HG03280 (cell line): ENCODE data around the gene SPOCK1.

Experiments
- ATAC-seq: cut with Tn5 transposase; IDR thresholded peaks from one replicate; pipeline ENCODE4 v1.9.1; 2021; ENCODE audit warnings: mild to moderate bottlenecking, moderate library complexity; ENCODE audit not compliant: unreplicated experiment

SPOCK1 gene

DNA sequence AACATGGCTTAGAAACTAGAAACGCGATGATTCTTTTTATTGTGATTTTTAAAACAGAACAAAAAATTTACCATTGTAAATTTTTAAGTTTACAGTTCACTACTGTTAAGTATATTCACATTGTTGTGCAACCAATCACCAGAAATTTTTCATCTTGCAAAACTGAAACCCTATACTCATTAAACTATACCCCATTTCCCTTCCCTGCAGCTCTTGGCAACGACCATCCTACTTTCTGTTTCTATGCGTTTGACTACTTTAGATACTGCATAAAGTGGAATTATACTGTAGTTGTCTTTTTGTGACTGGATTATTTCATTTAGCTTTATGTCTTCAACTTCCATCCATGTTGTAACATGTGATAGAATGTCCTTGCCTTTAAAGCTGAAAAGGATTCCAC is 52.5 kb downstream of the SPOCK1 start:
- no peak for ATAC-seq

DNA sequence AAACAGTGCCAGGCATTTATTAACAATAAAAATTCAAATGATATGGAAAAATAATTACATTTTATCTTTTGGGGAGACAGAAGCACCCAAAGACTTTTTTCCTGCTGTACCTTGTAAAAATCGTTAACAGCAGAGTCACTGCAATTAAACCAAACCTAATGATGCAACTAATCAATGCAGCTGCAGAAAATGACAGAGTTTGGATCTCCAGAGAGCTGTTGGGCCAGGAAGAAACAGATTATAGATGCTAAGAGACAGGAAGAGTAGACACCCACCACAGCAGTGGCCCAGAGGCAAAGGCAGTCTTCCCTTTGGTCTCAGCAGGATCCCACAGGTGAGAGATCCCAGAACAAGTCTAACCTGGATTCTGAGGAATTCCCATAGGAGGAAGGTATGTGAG is 53.0 kb downstream of the SPOCK1 start:
- no peak for ATAC-seq

DNA sequence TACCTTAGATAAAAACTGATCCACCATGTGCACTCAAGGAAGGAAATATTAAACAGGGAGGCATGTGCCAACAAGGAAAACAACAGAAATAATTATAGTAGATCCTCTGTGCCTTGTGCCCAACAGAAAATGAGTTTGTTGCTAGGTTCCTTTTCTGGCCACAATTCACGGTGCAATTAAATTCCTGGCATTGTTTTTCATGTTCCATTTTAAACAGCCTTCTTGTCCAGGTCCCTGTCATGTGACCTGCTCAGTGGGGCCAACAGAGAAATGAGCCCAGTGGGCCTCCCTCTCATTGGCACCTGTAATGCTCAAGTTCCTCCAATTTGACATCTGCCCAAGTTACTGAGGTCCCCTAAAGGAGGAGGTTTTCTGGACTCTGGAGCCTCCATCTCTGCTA is 56.5 kb downstream of the SPOCK1 start:
- no peak for ATAC-seq

DNA sequence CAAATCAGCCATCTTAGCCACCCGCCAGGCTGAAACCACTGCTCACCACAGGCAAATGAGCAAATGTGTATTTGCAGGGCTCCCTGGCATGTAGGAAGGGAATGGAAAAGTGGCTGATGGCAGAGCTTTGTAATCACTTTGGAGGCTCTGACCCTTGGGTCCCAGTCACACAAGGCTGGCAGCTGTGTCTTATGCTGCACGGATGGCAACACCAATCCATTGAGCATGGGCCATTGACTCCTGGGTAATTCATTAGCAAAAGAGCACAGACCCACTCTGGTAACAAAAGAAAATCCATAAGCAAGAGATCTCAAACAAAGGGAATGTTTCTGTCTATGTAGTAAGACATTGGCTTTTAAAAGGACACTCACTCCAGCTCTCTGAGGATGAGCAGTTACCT is 57.6 kb downstream of the SPOCK1 start:
- no peak for ATAC-seq

DNA sequence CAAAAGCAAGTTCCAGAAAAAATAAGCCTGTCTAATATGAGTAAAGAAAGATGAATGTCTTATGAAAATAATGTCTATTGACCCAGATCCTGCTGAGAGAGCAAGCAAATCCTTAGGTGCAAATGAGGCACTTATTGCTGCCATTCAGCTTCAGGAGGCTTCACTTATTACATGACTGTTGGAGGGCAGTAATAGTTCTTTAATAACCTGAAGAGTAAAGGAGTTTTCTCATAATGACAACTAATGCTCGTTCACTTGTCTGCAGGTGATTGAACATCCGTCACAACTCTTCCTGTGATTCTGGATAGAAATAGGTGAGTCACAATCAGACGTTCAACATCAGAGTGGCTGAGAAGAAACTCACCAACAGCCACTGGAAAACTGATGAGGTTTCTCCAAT is 58.3 kb downstream of the SPOCK1 start:
- ATAC-seq = no peak

DNA sequence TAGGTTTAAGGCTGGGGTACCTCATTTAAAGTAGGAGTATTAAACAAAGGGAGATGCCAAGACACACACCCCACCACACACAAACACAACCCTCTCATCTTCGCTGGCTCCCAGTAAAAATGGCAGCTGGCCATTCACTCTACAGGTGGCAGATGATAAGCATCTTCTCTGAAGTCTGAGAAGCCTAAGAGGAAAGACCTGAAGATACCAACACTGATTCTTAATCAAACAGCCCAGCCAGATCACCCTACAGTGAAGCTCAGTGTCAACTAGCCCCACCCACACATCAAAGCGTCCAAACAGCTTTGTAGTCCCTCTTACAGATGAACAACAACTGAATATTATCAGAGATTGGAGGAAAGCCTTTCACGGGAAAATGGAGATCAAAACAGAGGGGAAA is 59.5 kb downstream of the SPOCK1 start:
- ATAC-seq = no peak

DNA sequence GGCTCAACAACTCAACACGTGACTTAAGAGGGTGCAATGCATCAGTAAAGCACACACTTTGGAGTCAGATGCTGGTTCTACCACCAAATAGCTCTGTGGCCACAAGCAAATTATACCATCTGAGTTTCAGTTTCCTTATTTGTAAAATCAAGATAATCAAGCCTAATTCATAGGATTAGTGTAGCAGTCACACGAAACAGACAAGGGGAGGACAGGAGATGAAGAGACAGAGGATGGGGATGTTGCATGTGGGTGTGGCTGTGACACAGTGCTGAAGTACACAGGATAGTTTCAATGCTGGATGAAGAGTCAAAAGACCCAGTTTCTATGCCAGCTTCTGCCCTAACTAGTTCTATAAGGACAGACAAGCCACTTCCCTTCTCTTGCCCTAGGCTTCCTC is 60.2 kb downstream of the SPOCK1 start:
- ATAC-seq = no peak

DNA sequence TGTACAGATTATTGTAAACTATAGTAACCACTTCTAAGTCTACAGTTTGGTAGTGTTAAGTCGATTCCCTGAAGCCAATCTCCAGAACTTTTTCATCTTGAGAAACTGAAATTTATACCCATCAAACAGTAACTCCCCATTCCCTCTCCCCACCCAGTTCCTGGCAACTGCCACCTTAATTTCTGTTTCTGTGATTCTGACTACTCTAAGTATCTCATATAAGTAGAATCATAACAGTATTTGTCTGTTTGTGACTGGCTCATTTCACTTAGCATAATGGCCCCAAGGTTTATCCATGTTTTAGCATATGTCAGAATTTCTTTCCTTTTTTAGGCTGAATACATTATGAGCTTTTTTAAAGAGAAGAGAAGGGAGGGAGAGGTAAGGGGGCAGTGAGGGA is 61.4 kb downstream of the SPOCK1 start:
- no peak for ATAC-seq

DNA sequence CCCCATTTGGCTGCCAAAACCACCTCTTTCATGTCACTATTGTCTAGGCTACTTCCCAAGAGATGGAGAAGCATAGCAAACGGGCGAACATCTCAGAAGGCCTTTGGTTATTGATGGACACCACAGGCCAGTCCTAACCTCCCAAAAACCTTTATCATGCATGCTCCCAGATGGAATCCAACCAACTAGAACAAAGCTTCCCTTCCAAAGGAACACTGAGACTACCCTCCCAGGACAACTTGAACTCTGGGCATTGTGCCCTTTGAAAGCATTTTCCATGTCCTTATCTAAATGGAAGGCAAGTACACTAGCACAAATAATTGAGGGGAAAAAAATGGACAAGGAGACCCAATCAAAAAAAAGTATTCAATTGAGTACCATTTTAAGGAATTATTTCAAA is 65.6 kb downstream of the SPOCK1 start:
- no peak for ATAC-seq

DNA sequence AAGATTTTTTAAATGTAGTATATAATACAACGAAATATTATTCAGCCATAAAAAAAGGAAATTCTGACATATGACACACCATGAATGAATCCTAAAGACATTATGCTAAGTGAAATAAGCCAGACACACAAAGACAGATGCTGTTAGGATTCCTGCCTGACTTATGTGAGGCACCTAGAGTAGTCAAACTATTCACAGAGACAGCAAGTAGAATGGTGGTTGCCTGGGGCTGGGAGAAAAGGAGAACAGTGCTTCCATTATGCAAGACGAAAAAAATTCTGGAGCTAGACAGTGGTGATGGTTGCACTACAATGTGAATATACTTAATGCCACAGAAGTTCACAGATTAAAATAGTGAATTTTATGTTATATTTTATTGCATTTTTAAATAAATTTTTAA is 66.8 kb downstream of the SPOCK1 start:
- ATAC-seq = no peak

DNA sequence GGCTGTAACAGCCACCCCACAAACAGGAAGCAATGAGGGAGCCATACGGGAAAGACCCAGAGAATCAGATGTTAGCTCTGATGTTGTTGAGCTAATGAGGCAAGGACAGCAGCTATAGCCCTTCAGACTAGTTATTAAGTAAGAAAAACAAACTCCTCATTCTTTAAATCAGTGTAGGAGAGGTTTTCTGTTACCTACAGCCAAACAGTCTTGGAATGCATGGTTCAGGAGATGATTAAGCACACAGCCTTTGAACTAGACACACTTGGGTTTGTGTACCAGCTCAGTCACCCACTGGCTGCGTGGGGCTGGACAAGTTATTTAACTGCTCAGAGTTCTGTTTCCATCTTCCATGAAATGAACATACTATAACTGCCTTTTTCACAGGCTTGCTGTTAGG is 68.1 kb downstream of the SPOCK1 start:
- no peak for ATAC-seq

DNA sequence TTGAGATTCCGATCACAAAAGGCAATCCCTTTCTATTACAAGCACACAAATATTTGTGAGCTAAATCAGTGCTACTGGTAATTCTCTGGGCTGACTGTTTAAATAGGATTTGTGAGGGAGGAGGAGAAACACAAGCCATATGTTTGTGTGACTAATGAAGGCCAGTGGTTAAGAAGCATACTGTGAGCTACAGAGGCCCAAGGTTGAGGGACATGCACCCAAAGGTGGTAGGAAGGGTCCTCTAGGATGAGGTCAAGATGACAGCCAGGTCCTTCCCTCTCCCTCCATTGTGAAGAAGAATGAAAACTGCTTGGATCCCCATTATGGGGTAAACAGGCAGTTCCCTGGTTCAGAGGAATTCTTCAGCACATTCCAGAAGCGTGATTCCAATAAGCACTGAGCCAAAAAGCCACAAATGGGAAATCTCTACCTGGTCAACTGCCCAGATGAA is 83.9 kb downstream of the SPOCK1 start:
- ATAC-seq = no peak

DNA sequence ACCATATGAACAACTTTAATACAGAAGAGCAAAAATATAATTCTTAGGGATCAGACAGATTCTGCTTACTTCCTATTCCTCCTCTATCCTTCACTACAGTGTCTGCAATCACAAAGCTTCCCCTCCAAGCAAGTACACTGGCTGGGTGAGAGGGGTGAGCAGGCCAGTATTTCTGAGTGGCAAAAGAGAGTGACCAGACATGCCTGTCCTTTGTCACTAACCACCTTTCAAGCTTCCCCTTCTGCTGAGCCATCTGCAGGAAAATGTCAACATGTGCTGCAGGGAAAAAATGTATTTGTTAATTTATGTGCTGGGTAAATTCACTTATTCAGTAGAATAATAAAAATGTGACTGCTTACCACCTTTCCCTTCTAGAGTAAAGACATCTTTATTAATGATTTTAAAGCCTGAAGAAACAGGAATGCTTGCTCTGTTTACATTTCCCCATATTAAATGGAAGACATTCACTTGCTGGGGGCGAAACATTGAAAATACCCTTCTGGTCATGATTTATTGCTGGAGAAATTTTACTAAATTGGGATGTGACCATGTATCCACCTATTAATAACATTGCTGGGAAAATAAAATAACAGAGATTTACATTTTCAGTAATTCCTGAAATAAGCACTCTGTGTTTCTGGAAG is 84.9 kb downstream of the SPOCK1 start:
- no peak for ATAC-seq

DNA sequence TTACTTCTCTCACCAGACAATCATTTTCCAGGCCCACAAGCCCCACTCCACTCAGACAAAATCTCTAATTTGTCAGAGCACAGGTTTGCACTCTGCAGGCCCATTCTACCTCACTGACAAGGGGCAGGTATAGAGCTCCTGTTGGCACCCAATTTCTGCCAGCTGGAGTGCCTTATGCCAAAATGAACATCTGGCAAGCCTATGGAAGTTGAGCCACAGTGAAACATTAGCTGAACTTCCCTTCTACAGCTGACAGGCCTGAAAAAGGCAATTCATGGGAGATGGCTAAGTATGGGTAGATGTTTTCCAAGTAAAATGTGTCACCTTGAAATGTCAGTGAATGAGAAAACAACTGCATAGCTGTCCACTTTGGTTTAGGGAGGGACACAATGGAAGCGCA is 87.0 kb downstream of the SPOCK1 start:
- no peak for ATAC-seq

DNA sequence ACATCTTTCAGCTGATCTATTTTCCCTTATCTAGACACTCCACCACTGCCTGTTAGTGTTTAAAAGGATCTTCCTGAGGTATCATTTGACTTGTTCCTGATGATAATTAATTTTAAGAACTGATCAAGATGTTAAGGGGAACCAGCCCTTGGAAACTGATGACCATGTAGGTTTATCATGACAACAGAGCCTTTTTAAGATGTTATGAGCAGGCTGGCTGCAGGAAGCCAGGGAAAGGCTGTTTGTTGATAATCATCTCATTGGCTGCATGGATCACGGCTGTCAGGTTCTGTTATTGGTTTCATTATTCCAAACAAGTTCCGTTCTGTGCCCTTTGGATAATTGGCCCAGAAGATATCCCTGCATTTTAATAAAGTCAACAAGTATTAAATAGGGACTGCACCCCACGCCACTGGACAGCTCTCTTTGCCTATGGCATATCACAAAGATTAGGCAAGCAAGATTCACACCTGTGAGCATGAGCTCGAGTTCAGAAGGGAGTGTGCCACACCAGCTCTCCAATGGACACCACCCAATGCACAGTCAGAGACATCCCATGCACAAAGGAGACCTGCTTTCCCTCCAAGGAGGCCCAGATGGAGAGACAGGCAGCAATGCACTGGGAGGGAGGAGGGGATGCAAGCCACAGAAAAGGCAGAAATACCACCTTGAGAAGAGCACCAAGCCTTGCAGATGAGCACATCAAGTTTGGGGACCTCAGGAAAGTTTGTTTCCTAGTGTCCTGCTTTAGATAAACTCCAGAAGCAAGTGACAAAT is 88.7 kb downstream of the SPOCK1 start:
- ATAC-seq = no peak

DNA sequence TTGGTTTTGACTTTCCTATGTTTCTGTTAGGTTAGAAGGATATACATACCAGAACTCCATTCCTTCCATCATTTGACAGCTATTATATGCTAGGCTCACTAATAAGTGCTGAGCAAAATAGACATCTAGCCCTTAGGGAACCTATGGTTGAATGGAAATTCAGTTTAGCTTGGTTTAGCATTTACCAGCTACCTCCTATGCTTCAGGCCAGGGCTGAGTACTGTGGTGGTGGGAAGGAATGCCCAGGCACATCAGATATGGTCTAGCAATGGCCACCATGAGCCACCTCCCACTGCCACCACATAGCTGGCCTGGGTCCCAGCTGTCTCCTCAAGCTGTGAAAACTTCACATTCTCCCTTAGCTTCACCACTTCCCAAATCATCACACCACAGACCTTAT is 89.4 kb downstream of the SPOCK1 start:
- ATAC-seq = no peak

DNA sequence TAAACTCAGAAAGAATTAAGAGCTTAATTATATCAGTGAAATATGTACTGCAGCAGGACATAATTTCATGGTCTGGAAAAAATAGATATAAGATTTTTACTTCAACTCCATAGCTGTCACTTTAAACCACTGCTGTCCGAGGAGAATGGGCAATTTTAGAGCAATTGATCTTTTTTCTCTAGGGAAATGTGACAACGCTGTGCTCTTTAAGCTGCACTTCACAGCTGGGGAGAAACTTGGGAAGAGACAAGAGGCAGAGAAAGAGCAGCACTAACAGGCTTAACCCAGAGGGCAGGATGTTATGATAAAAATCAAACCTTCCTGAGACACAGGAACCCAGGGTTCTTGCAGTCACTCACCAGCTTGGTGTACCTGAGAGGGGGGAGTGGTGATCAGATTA is 92.0 kb downstream of the SPOCK1 start:
- ATAC-seq = no peak

DNA sequence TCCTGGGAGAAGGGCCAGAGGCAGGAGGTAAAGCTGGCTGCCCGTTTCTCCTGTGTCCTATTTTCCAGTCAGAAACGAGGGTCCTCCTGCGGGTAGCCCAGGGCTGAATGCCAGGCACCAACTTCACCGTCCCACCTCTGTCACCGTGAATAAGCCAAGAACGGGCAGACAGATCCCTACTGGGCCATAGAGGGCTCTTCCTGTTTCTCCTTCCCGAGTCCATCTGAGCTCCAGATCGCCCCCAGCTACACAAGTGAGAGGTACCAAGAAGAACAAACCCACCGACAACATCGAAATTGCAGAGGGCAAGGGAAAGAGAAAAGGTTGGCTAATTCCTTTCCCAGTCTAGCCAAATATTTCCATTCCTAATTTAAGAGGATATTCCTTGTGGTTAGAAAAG is 93.7 kb downstream of the SPOCK1 start:
- no peak for ATAC-seq

DNA sequence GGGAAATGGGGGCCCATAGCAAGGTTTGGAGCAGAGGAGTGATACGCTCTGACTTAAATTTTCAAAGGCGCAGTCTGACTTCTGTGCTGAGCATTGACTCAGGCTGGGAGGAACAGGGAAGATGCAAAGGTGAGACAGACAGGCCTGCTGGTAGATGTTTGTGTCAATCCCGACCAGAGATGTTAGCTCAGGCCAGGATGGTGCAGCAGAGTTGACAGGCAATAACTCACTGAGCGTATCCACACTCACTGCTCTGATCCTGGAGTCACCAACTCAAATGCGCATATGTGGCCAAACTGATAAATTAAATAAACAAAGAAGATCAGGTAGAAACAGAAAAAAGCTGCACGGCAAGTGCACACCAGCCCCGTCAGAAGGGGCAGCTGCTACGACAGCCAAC is 95.3 kb downstream of the SPOCK1 start:
- no peak for ATAC-seq

DNA sequence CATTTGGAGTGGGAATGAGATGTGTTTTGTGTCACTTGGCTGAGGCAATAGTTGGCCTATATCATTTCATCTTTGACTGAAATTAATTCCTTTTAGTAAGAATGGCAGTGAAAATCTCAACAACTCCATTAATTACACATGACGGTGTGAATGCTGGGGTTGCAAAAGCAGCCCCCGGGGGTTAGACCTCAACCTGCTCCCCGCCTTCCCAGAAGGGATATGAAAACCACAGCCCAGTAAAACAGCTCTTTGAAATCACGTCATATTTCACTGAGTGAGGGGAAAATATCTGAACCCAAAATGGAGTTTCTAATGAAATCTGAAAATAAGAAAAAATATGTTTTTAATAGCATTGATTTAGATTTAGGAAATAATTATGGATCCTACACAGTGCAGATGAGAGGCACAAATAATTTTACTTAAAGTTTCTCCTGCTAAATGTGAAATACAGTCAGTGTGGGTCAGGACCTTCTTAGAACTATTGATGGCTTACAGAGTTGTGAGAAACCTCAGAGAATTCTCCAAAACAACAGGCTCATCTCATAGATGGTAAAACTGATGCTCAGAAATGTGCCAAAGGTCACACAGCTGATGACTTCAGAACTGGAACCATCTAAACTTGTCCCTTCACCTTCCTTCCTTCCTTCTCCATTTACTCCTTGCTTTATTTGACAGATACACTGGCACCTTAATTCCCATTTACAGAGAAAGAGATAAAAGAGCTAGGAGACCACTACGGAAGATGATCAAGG is 96.5 kb downstream of the SPOCK1 start:
- ATAC-seq = no peak

DNA sequence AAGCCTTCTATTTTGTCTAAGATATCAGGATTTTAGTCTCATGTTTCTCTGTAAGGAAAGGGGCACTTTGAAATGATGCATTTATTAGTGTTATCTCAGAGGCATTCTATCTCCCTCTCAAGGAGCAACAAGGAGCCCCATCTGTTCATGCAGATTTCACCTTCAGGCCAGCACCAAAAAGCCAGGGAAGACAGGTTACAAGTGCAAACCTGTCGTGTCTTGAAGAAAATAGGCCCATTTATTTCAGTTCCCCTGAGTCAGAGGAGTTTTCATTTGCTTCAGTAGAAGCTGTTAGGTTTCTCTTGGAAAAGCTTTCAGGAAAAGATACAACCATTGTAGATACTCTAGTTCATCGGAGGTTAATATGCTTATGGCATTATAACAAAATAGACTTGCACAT is 97.2 kb downstream of the SPOCK1 start:
- no peak for ATAC-seq

DNA sequence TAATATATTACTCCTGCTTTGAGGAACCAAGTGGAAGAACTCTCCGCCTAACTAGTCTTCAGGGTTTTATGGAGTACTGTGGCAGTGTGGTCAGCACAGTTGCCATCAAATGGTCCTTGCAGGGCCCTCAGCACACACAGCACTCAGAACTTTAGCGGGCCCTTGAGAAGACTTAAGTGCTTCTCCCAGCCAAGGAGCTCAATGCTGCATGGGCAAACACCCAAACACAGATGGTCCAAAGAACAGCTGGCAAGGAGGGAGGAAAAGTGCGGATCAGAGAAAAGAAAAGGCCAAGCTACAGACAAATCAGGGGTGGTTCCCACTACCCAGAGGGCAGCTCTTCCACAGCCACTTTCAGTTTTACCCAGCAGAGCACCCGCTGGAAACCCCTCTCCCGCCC is 98.6 kb downstream of the SPOCK1 start:
- no peak for ATAC-seq
